Activated naive CD8-positive, alpha-beta T cell (primary cell): ENCODE results near the gene CTXND2.
"Not testable (repeated sequence)": the region's sequence is repeated elsewhere in the genome, so short reads cannot be mapped to it uniquely, and the experiment has no call there.

ENCODE experiments used
- H3K27ac Mint-ChIP-seq: one replicate; pipeline ENCODE4 v1.8.0; 2021; ENCODE audit warnings: mixed read lengths
- H3K27me3 Mint-ChIP-seq: one replicate; pipeline ENCODE4 v1.8.0; 2021; ENCODE audit warnings: mixed read lengths
- H3K36me3 Mint-ChIP-seq: one replicate; pipeline ENCODE4 v1.8.0; 2021; ENCODE audit warnings: mixed read lengths
- H3K4me1 Mint-ChIP-seq: one replicate; pipeline ENCODE4 v1.8.0; 2021; ENCODE audit warnings: low read depth, mixed read lengths
- H3K4me3 Mint-ChIP-seq: one replicate; pipeline ENCODE4 v1.8.0; 2021; ENCODE audit warnings: mild to moderate bottlenecking, mixed read lengths
- H3K9me3 Mint-ChIP-seq: one replicate; pipeline ENCODE4 v1.8.0; 2021; ENCODE audit warnings: low read depth, mixed read lengths

CTXND2 gene

GRCh38 chr1:150875197-150876118, 11.5 kb upstream of the CTXND2 start:
- no peaks in the 10 kb centered on the region for H3K9me3 Mint-ChIP-seq
- peaks cover 36% of the 10 kb centered on the region for H3K4me1 Mint-ChIP-seq
- peak overlapping the region; percentile 86 for H3K27ac Mint-ChIP-seq
- H3K4me3 Mint-ChIP-seq: peak overlapping the region; percentile 95
- H3K27me3 Mint-ChIP-seq: no peaks in the 10 kb centered on the region
- no peaks in the 10 kb centered on the region for H3K36me3 Mint-ChIP-seq

GRCh38 chr1:150876119-150876454, 10.8 kb upstream of the CTXND2 start:
- Mint-ChIP-seq H3K9me3 (no peaks in the 10 kb centered on the region), H3K36me3 (no peaks in the 10 kb centered on the region), H3K4me1 (peaks cover 33% of the 10 kb centered on the region), H3K4me3 (peak overlapping the region; percentile 95), H3K27ac (peak overlapping the region; percentile 41), H3K27me3 (no peaks in the 10 kb centered on the region)

- H3K4me3 Mint-ChIP-seq, H3K27me3 Mint-ChIP-seq, H3K36me3 Mint-ChIP-seq, H3K9me3 Mint-ChIP-seq, H3K27ac Mint-ChIP-seq: not testable (repeated sequence)
- H3K4me1 Mint-ChIP-seq: peaks cover 27% of the 10 kb centered on the region
These were observed 8.0 kb upstream of the CTXND2 start for GRCh38 chr1:150878931-150879330.

GRCh38 chr1:150881331-150882070, 5.4 kb upstream of the CTXND2 start:
- no peak overlapping the region for H3K27ac Mint-ChIP-seq
- no peak overlapping the region for H3K4me3 Mint-ChIP-seq

GRCh38 chr1:150883121-150883520, 3.8 kb upstream of the CTXND2 start:
- not testable (repeated sequence) for H3K27ac Mint-ChIP-seq, H3K36me3 Mint-ChIP-seq, H3K4me3 Mint-ChIP-seq, H3K4me1 Mint-ChIP-seq, H3K9me3 Mint-ChIP-seq, H3K27me3 Mint-ChIP-seq

More at GRCh38 chr1:150881331-150882070, 5.4 kb upstream of the CTXND2 start:
- Mint-ChIP-seq H3K36me3 (no peaks in the 10 kb centered on the region), H3K27me3 (no peaks in the 10 kb centered on the region), H3K4me1 (peaks cover 9% of the 10 kb centered on the region), H3K9me3 (no peaks in the 10 kb centered on the region)

GRCh38 chr1:150888727-150889126, 1.8 kb downstream of the CTXND2 start:
- H3K4me1 Mint-ChIP-seq: peaks cover 31% of the 10 kb centered on the region
- H3K27ac Mint-ChIP-seq: no peak overlapping the region
- no peak overlapping the region for H3K4me3 Mint-ChIP-seq
- no peaks in the 10 kb centered on the region for H3K36me3 Mint-ChIP-seq
- H3K9me3 Mint-ChIP-seq: no peaks in the 10 kb centered on the region
- no peaks in the 10 kb centered on the region for H3K27me3 Mint-ChIP-seq

- Mint-ChIP-seq H3K27me3 (no peaks in the 10 kb centered on the region), H3K27ac (peak overlapping the region; percentile 91)
These were observed 3.1 kb downstream of the CTXND2 start for GRCh38 chr1:150890033-150890416.

GRCh38 chr1:150893336-150893913, 6.5 kb downstream of the CTXND2 start:
- Mint-ChIP-seq H3K36me3 (no peaks in the 10 kb centered on the region), H3K4me1 (peaks cover 27% of the 10 kb centered on the region)

More at GRCh38 chr1:150890033-150890416, 3.1 kb downstream of the CTXND2 start:
- Mint-ChIP-seq H3K36me3 (no peaks in the 10 kb centered on the region), H3K9me3 (no peaks in the 10 kb centered on the region), H3K4me1 (peaks cover 29% of the 10 kb centered on the region), H3K4me3 (peak overlapping the region; percentile 64)

GRCh38 chr1:150895618-150896017, 8.7 kb downstream of the CTXND2 start:
- peaks cover 10% of the 10 kb centered on the region for H3K4me1 Mint-ChIP-seq
- H3K27ac Mint-ChIP-seq: no peak overlapping the region
- H3K4me3 Mint-ChIP-seq: no peak overlapping the region
- H3K27me3 Mint-ChIP-seq: peaks cover 2% of the 10 kb centered on the region
- no peaks in the 10 kb centered on the region for H3K9me3 Mint-ChIP-seq
- H3K36me3 Mint-ChIP-seq: no peaks in the 10 kb centered on the region

More at GRCh38 chr1:150893336-150893913, 6.5 kb downstream of the CTXND2 start:
- H3K4me3 Mint-ChIP-seq: no peak overlapping the region
- H3K27ac Mint-ChIP-seq: no peak overlapping the region
- no peaks in the 10 kb centered on the region for H3K9me3 Mint-ChIP-seq
- H3K27me3 Mint-ChIP-seq: peaks cover 2% of the 10 kb centered on the region

- not testable (repeated sequence) for H3K4me3 Mint-ChIP-seq, H3K9me3 Mint-ChIP-seq, H3K4me1 Mint-ChIP-seq, H3K27me3 Mint-ChIP-seq, H3K27ac Mint-ChIP-seq, H3K36me3 Mint-ChIP-seq
These were observed 12.9 kb downstream of the CTXND2 start for GRCh38 chr1:150899795-150900194.

GRCh38 chr1:150902346-150902745, 15.4 kb downstream of the CTXND2 start:
- Mint-ChIP-seq H3K9me3 (no peaks in the 10 kb centered on the region), H3K4me1 (peaks cover 3% of the 10 kb centered on the region), H3K27ac (no peak overlapping the region), H3K4me3 (no peak overlapping the region), H3K27me3 (no peaks in the 10 kb centered on the region), H3K36me3 (no peaks in the 10 kb centered on the region)

GRCh38 chr1:150902751-150903150, 15.8 kb downstream of the CTXND2 start:
- no peaks in the 10 kb centered on the region for H3K9me3 Mint-ChIP-seq
- no peak overlapping the region for H3K4me3 Mint-ChIP-seq
- H3K27ac Mint-ChIP-seq: no peak overlapping the region
- H3K27me3 Mint-ChIP-seq: no peaks in the 10 kb centered on the region
- no peaks in the 10 kb centered on the region for H3K36me3 Mint-ChIP-seq
- H3K4me1 Mint-ChIP-seq: peaks cover 4% of the 10 kb centered on the region

- Mint-ChIP-seq H3K9me3 (no peaks in the 10 kb centered on the region), H3K27ac (no peak overlapping the region), H3K27me3 (no peaks in the 10 kb centered on the region), H3K4me1 (peaks cover 4% of the 10 kb centered on the region), H3K36me3 (no peaks in the 10 kb centered on the region), H3K4me3 (no peak overlapping the region)
These were observed 18.4 kb downstream of the CTXND2 start for GRCh38 chr1:150905301-150905700.

- Mint-ChIP-seq H3K36me3 (no peaks in the 10 kb centered on the region), H3K4me1 (peaks cover 4% of the 10 kb centered on the region), H3K9me3 (no peaks in the 10 kb centered on the region), H3K4me3 (no peak overlapping the region), H3K27me3 (no peaks in the 10 kb centered on the region), H3K27ac (peak overlapping the region; percentile 28)
These were observed 19.4 kb downstream of the CTXND2 start for GRCh38 chr1:150906329-150906728.

- no peak overlapping the region for H3K27ac Mint-ChIP-seq
- no peak overlapping the region for H3K4me3 Mint-ChIP-seq
- no peaks in the 10 kb centered on the region for H3K27me3 Mint-ChIP-seq
- H3K36me3 Mint-ChIP-seq: no peaks in the 10 kb centered on the region
- H3K9me3 Mint-ChIP-seq: no peaks in the 10 kb centered on the region
- peaks cover 4% of the 10 kb centered on the region for H3K4me1 Mint-ChIP-seq
These were observed 19.9 kb downstream of the CTXND2 start for GRCh38 chr1:150906813-150907212.
